ENCODE measurements around the gene PDE9A.

PDE9A gene

DNA sequence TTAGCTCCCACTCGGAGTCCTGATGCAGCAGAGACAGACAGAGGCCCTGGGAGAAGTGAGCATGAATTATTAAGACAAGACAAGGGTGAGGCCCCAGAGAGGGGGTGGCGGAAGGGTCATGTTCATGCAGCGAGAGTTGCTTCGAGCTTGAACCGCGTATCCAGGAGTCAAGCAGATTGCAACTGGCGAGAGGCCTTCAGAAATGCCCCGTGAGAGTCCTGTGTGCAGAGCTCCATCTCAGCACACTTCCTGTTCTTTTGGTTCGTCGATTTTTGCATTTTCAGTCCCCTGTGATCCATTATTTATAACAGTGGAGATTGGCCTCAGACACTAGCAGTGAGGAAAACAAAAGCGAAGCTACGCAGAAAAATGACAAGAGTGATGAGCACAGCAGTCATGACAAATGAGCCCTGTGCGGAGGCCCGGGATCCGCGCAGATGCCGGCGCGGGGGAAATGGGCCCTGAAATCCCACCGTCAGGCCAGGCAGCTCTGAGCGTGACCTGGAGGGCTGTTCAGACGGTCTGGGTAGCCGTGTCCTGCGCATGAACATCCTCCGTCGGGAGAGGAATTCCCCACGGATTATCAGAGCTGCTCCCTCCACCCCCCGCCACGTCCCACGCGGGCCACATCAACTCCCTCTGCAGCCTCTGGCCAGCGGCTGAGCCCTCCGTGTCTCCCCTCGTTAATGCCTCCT lies 15.0 kb downstream of the PDE9A start:
- Mint-ChIP-seq H3K36me3 (no peaks in the 10 kb centered on the region), H3K27ac (no peak overlapping the region), H3K9me3 (no peaks in the 10 kb centered on the region), H3K4me1 (no peaks in the 10 kb centered on the region), H3K4me3 (no peak overlapping the region)
- ATAC-seq (no peak), DNase-seq (ENCODE audit: low spot score in 2 of 2) (no peak)

DNA sequence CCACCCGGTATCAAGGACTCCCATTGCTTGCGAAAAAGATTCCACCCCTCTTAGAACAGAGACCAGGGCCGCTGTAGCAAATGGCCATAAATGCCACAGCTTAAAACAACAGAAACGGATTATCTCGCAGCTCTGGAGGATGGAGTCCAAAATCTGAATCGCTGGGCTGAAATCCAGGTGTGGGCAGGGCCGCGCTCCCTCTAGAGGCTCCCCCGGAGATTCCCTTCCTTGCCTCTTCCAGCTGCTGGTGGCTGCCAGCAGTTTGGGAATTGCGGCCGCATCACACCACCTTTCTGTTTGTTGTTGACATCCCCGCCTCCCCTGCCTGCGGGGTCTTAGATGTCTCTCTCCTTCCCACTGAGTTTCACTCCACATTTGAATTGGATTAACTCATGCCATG lies 15.6 kb downstream of the PDE9A start:
- DNase-seq (ENCODE audit: low spot score in 2 of 2): no peak
- no peak overlapping the region for H3K27ac Mint-ChIP-seq
- no peak for ATAC-seq
- no peaks in the 10 kb centered on the region for H3K4me1 Mint-ChIP-seq
- no peaks in the 10 kb centered on the region for H3K9me3 Mint-ChIP-seq
- no peak overlapping the region for H3K4me3 Mint-ChIP-seq
- no peaks in the 10 kb centered on the region for H3K36me3 Mint-ChIP-seq

DNA sequence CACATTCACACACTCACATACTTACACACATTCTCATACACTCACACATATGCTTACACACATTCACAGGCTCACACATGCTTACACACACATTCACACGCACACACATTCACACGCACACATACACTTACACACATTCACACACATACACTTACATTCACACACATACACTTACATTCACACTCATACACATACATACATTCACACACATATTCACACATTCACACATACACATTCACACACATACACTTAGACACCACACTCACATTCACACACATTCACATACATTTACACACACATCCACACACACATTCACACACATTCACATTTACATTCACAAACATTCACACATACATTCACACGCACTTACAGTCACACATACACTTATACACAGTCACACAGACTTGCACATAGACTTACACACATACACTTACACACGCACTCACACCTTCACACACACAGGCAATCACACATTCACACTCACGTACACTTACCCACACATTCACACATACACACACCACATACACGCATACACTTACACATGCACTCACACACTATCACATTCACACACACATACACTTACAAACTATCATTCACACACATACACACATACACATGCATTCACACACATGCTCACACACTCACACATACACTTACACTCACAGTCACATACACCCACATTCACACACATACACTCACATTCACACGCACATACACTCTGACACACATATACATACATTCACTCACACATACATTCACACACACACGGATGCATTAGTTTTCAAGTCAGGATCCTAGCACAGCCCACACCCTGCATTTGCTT lies 16.8 kb downstream of the PDE9A start:
- Mint-ChIP-seq H3K4me1 (no peaks in the 10 kb centered on the region), H3K4me3 (no peak overlapping the region), H3K36me3 (no peaks in the 10 kb centered on the region), H3K27ac (no peak overlapping the region), H3K9me3 (no peaks in the 10 kb centered on the region)
- no peak for DNase-seq (ENCODE audit: low spot score in 2 of 2)
- no peak for ATAC-seq

DNA sequence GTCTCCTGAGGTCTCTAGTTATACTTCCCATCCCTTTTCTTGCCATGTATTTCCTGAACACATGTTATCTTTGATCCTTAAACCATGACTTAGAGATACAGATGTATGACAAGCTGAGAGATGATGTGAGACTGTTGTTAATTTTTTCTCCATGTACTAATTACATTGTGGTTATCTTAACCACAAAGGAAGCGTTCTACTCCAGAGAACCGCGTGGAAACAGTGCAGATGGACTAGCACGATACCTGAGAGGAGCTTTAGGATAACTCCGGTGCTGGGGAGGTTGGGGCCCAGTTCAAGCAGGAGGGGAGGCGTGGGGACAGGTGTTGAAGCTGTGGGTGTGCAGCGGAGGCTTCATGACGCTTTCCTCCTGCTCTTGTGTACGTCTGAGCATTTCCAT lies 17.5 kb downstream of the PDE9A start:
- H3K27ac Mint-ChIP-seq: no peak overlapping the region

DNA sequence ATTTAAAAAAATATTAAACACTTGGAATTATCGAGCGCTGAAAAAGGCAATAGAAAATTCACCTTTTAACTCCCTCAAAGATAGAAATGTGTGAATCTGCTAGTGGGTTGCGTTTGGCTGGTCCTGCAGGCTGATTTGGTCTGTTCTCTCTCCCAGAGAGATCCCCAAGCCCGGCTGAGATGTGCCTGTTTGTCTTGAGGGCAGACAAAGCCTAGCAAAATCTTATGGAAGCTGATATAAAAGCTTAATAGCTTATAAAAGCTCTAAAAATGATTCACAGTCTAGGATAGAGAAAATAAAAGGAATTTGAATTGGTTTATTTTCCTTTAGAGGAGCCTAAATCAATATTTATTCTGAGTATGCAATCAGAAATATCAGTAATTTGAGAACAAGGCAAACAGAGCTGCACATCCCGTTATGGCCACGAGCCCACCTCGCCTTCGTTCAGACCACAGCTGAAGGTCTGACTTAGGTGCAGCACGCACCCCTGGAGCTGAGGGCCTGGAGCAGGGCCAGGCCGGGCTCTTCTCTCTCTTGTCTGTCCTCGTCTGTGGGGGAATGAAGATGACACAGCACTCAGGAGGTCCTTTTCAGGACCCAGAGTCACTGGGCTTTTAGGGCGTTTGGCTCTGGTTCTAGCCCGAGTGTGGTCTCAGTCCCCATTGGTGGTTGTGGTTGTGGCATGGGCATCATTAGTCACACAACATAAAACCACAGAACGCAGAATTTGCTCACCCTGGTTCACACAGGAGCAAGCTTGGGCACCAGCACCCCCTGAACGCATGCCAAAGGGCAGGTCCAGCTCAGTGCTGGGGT lies 18.6 kb downstream of the PDE9A start:
- Mint-ChIP-seq H3K4me1 (no peaks in the 10 kb centered on the region), H3K36me3 (no peaks in the 10 kb centered on the region), H3K4me3 (no peak overlapping the region), H3K27ac (no peak overlapping the region), H3K9me3 (no peaks in the 10 kb centered on the region)
- ATAC-seq (peak; percentile 70), DNase-seq (ENCODE audit: low spot score in 2 of 2) (no peak)

More for the DNA sequence above, 17.5 kb downstream of the PDE9A start:
- Mint-ChIP-seq H3K4me1 (no peaks in the 10 kb centered on the region), H3K9me3 (no peaks in the 10 kb centered on the region), H3K36me3 (no peaks in the 10 kb centered on the region), H3K4me3 (no peak overlapping the region)
- no peak for DNase-seq (ENCODE audit: low spot score in 2 of 2)
- ATAC-seq: no peak

DNA sequence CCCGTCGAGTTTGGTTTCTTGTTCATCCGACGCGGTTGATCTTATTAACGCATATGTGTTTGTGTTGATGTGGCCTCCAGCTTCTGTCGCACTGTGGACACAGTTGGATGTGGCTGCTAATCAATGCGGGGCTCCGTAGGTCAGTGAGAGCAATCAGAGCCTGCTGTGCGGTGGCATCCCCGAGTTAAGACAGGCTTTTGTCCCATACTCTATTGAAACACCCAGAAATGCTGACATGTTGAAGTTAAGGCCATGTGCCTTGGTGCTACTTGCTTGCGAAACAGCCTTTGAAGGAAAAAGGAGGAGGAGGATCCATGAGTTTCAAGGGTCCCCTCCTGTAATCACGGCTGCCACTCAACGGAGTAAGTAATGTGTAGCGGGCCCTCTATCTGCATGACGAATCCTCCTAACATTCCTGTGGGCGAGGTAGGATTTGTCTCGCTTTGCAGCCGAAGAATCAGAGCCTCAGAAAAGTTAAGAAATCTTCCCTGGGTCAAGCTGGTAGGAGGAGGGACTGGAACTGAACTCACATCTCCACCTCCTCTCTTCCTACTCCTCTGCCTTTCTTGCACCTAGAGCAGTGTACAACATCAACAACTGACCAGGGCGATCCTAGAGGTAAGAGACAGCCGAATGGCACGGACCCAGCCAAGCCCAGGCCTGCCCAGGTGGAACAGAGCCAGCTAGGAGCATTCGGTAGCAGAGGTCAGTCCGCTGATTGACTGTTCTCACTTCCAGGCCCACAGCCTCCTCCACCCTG lies 19.5 kb downstream of the PDE9A start:
- no peak overlapping the region for H3K27ac Mint-ChIP-seq
- no peak overlapping the region for H3K4me3 Mint-ChIP-seq
- ATAC-seq: no peak
- DNase-seq (ENCODE audit: low spot score in 2 of 2): no peak
- no peaks in the 10 kb centered on the region for H3K36me3 Mint-ChIP-seq
- H3K4me1 Mint-ChIP-seq: peaks cover 4% of the 10 kb centered on the region
- H3K9me3 Mint-ChIP-seq: no peaks in the 10 kb centered on the region

DNA sequence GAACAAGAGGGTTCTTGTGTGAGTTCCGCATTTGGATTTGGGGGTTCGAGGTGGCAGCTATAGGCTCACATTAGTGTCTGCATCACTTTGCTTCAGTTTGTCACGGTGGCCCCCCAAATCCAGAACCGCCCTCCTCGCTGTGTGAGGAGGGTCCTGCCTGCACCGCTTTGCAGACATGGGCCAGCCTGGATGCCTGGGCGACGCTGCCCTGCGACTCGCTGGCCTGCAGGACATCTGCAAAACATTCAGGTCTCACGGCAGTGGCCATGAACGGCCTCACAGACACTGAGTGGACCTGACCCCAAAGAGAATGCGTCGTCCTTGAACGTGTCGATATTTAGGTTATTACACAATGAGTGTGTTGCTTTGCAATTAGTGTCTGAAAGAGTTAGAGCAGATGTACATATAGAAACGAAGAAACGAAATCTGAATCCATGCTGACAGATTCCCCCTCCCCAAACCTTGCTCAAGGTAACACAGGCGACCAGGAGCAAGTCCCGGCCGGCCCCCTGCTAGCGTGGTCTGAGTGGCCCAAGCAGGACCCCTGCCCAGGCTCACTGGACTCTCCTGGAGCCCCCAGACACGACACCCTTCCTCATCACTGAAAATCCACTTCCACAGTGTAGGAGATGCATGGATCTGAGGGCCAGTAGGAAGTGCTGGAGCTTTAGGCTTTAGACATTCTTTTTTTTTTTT lies 20.4 kb downstream of the PDE9A start:
- H3K4me1 Mint-ChIP-seq: peaks cover 11% of the 10 kb centered on the region
- no peak overlapping the region for H3K4me3 Mint-ChIP-seq
- no peak for ATAC-seq
- no peaks in the 10 kb centered on the region for H3K9me3 Mint-ChIP-seq
- DNase-seq (ENCODE audit: low spot score in 2 of 2): no peak
- H3K36me3 Mint-ChIP-seq: no peaks in the 10 kb centered on the region
- no peak overlapping the region for H3K27ac Mint-ChIP-seq

DNA sequence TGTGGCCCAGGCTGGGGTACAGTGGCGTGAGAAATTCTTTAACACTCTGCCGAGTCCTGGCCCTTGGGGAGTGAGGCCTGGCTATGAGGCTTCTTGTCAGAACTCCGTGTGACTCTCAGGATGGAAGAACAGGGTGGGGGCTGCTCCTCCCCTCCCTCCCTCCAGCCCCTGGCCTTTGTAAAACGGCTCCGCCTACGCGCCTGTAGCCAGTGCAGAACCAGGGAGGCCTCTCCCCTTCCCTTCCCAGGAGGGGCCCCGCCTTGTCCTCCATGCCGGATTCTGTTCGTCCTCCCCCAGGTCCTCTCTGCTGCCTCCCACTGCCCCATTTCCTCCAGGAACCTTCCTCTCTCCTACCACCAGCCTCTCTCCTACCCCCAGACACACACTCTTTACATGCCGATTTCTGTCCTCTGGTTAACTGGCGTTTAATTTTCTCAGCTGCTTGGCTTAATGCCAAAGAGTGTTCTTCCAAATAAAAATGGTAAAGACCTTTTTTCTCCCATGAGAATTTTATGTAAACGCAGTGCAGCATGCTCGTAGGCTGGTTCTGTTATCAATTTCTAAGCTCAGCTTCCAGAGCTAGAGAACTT lies 21.0 kb downstream of the PDE9A start:
- H3K27ac Mint-ChIP-seq: no peak overlapping the region
- H3K4me1 Mint-ChIP-seq: peaks cover 11% of the 10 kb centered on the region

DNA sequence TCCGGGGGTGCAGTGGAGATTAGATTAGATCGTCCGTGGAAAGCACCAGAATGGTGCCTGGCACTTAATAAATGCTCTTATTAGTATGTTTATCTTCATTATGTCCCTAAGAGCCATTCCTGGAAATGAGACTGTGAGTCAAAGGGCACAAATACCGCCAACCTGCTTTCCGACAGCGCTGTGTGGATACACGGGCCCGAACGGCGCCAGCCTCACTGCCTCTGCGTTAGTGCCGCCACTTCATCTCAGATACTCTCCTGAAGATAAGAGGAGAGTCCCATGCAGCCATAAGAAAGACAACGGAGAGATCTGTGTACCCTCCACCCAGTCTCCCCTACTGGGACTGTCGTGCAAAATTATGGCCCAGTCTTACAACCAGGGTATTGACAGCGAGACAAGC lies 22.0 kb downstream of the PDE9A start:
- no peak overlapping the region for H3K27ac Mint-ChIP-seq
- H3K36me3 Mint-ChIP-seq: no peaks in the 10 kb centered on the region
- DNase-seq (ENCODE audit: low spot score in 2 of 2) (no peak), ATAC-seq (no peak)
- H3K4me1 Mint-ChIP-seq: peaks cover 11% of the 10 kb centered on the region
- H3K9me3 Mint-ChIP-seq: no peaks in the 10 kb centered on the region
- H3K4me3 Mint-ChIP-seq: no peak overlapping the region

More for the DNA sequence above, 21.0 kb downstream of the PDE9A start:
- Mint-ChIP-seq H3K36me3 (no peaks in the 10 kb centered on the region), H3K4me3 (no peak overlapping the region), H3K9me3 (no peaks in the 10 kb centered on the region)
- DNase-seq (ENCODE audit: low spot score in 2 of 2) (no peak), ATAC-seq (no peak)

DNA sequence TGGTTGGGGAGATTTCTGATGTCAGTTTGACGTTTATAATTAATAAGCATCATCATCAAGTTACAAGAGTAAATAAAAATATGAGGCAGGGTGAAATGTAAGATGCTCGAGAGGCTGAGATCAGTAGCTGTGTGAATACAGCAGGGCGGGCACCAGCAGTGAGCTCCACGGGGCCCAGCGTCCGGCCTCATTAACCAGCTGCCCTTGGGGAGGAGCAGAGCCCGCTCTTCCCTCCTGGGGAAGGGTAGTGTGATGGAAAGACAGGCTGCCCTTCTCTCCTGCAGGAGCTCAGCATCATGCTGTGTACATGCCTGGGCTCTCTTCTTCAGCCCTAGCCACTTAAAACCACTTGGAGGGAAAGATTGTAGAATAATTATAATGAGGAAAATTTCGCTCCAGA lies 23.4 kb downstream of the PDE9A start:
- no peak for DNase-seq (ENCODE audit: low spot score in 2 of 2)
- Mint-ChIP-seq H3K9me3 (no peaks in the 10 kb centered on the region), H3K4me3 (no peak overlapping the region), H3K27ac (no peak overlapping the region), H3K4me1 (peaks cover 20% of the 10 kb centered on the region), H3K36me3 (no peaks in the 10 kb centered on the region)
- no peak for ATAC-seq

DNA sequence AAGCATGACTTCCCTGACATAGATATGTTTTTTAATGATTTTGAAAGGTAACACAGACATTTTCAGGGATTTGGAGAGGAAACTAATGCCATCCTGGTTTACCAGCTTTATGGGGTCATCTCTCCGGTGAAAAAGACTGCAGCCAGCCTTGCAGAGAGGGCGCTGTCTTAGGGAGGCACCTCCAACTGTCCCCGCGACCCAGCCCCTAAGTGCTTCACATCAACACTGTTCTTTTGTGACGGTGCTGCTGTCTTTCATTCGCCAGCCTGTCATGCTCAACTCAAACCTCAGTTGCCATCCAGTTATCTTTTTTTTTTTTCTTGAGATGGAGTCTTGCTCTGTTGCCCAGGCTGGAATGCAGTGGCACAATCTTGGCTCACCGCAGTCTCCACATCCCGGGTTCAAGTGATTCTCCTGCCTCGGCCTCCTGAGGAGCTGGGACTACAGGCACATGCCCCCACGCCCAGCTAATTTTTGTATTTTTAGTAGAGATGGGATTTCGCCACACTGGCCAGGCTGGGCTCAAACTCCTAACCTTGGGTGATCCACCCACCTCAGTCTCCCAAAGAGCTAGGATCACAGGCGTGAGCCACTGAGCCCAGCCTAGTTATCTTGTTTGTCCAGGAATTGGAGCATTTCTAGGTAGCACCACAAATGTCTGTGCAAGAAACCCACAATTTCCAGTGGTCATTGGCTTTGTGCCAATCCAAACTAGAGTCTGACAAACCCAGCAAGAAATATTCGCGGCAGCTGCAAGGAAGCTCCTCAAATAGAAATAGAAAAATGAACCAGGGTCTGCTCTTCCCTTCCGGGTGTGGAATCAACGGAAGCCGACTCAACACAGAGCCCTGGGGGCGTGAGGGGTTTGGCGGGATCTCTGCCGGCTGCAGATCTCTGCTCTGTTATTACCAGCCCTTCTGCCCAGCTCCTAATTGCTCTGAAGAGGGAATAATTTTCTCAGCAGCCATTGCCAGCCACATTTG lies 24.2 kb downstream of the PDE9A start:
- Mint-ChIP-seq H3K36me3 (no peaks in the 10 kb centered on the region), H3K4me1 (peaks cover 24% of the 10 kb centered on the region), H3K4me3 (no peak overlapping the region), H3K9me3 (no peaks in the 10 kb centered on the region), H3K27ac (peak overlapping the region; percentile 32)
- no peak for ATAC-seq
- no peak for DNase-seq (ENCODE audit: low spot score in 2 of 2)

DNA sequence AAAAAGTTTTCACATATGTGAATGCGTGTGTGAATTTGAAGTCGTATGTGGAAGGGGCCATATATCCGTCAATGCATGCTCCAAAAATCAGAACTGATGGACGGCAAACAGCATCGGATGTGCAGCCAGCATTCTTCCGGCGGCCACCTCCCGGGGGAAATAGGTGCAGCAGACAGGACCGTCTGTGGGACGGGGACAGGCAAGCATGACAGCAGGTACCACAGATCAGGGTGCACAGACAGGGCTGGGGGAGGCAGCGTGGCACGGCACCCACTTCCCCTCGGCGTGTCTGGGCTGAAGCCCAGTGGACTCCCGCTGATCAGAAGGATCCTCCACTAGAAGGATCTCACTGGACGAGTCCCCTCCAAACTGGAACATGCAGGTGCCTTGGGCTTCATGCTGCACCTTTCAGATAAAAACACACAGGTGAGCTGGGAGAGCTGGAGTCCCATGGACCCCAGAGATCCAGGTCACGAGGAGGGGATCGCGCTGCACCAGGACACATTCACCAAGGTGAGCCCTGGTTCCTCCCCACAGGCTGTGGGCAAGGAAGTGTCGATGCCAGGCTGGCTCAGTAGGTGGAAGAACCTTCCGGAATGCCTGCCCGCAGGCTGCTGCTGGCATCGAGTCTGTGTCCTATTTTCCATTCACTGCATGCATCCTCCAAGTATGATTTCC lies 25.3 kb downstream of the PDE9A start:
- no peaks in the 10 kb centered on the region for H3K36me3 Mint-ChIP-seq
- H3K4me3 Mint-ChIP-seq: no peak overlapping the region
- no peak overlapping the region for H3K27ac Mint-ChIP-seq
- DNase-seq (ENCODE audit: low spot score in 2 of 2) (no peak), ATAC-seq (no peak)
- peaks cover 35% of the 10 kb centered on the region for H3K4me1 Mint-ChIP-seq
- H3K9me3 Mint-ChIP-seq: no peaks in the 10 kb centered on the region
